Activated T-cell treated with anti-CD3 and anti-CD28 coated beads, Interleukin-2, amount 50 U/mL, for 72 hours (primary cell): ENCODE results near the gene OVCH1. TPM values are rescaled to one million over a fixed set of nuclear protein-coding genes. Genes with fewer than 3 reads are reported as not detected.
"Not testable (repeated sequence)": the region's sequence is repeated elsewhere in the genome, so short reads cannot be mapped to it uniquely, and the experiment has no call there.

Experiments
- ATAC-seq, 2 donors: fragments of 150-1000 bp; cut with Tn5 transposase; replicated peaks in 1 of 2; 2 replicates each; pipeline ENCODE4 v1.10.0; 2021; ENCODE audit warnings: moderate library complexity in 2 of 2, mild to moderate bottlenecking in 1 of 2
- DNase-seq, 2 donors: peaks; one replicate each; pipeline ENCODE4 v3.0.0; 2021 to 2022; ENCODE audit warnings: mixed read lengths in 1 of 2
- H3K27ac Mint-ChIP-seq: one replicate; pipeline ENCODE4 v1.8.0; 2022; ENCODE audit warnings: mild to moderate bottlenecking, moderate library complexity, mixed read lengths
- H3K27me3 Mint-ChIP-seq: one replicate; pipeline ENCODE4 v1.8.0; 2022; ENCODE audit warnings: low read depth, mixed read lengths
- H3K36me3 Mint-ChIP-seq, 2 donors: one replicate each; pipeline ENCODE4 v1.8.0; 2022; ENCODE audit warnings: mixed read lengths in 2 of 2, mild to moderate bottlenecking in 1 of 2; ENCODE audit not compliant: insufficient read depth in 2 of 2
- H3K4me1 Mint-ChIP-seq: one replicate; pipeline ENCODE4 v1.8.0; 2022; ENCODE audit warnings: low read depth, mixed read lengths
- H3K4me3 Mint-ChIP-seq, 2 donors: one replicate each; pipeline ENCODE4 v1.8.0; 2022; ENCODE audit warnings: mild to moderate bottlenecking in 2 of 2, mixed read lengths in 2 of 2, moderate library complexity in 2 of 2
- H3K9me3 Mint-ChIP-seq, 2 donors: one replicate each; pipeline ENCODE4 v1.8.0; 2022; ENCODE audit warnings: mixed read lengths in 2 of 2
- total RNA-seq, 2 donors: library from RNA; stranded (reverse); gene quantifications; one replicate each; pipeline ENCODE4 v1.2.3, GENCODE V29; 2022

OVCH1 gene
- total RNA-seq, 2 donors from 2014 or later, result not detected

DNA sequence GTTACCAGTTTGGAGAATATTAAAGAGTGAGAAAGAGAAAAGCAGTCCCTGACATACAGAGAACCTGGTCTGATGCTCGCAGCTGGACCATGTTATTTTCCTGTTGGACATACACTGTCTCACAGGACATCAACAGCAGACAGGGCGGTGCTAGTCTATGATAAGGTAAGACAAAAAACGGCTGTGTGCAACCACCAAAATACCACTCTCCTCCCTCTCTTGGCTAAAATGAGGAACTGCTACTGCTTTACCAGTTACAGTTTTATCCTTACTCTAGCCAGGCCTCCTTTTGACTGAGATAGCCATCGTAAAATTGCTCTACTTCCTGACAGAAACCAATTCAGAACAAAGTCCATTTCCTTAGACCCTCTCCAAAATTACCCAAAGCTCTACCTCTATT lies 69.5 kb downstream of the OVCH1 start:
- peak; percentile 65 for ATAC-seq
- H3K4me1 Mint-ChIP-seq, result peaks cover 16% of the 10 kb centered on the region
- H3K27ac Mint-ChIP-seq, result peak overlapping the region; percentile 61
- H3K27me3 Mint-ChIP-seq, result peaks cover 21% of the 10 kb centered on the region
- DNase-seq, result peak in 1 of 2 donors; percentile 5
- H3K36me3 Mint-ChIP-seq, result no peaks in the 10 kb centered on the region
- H3K9me3 Mint-ChIP-seq, result peaks cover 0 to 3% of the 10 kb centered on the region in 2 donors
- peak overlapping the region; percentile 28 to 61 for H3K4me3 Mint-ChIP-seq

DNA sequence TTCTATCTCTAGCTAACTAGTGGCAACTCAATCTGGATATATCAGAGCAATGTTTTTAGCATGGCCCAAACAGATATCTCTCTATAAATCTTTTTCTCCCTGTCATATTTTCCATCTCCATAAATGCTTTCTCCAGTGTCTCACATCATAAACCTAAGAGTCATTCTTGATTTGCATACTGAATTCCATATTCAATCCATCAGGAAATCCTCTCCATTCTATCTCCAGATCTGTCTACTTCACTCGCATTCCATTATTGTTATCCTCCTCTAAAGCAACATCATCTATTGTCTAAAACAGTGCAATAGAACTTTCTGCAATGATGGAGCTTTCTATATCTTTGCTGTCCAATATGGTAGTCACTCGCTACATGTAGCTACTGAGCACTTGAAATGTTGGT lies 71.0 kb downstream of the OVCH1 start:
- Mint-ChIP-seq H3K4me1 (peaks cover 16% of the 10 kb centered on the region), H3K9me3 (peaks cover 0 to 3% of the 10 kb centered on the region in 2 donors), H3K36me3 (no peaks in the 10 kb centered on the region), H3K4me3 (no peak overlapping the region), H3K27me3 (peaks cover 11% of the 10 kb centered on the region), H3K27ac (no peak overlapping the region)
- ATAC-seq, result no peak
- DNase-seq, result no peak

DNA sequence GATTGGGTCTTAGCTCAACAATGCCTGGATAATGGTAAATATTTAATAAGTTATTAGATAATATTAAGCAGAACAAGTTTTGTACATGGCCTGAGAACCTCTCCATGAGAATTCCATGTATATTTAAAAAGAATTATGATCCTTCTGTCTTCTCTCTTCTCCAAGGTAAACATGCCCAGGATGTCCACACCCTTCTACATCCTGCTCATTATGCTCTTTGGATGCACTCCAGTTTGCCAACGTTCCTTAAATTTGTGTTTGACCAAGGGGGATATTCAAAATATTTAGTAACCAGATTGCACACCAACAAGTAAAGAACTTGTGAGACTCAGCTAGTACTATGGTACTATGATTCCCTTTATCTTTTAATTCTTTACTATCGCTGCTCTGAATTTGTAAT lies 71.8 kb downstream of the OVCH1 start:
- no peaks in the 10 kb centered on the region for H3K36me3 Mint-ChIP-seq
- H3K4me1 Mint-ChIP-seq, result peaks cover 16% of the 10 kb centered on the region
- no peak for DNase-seq
- no peak for ATAC-seq
- H3K9me3 Mint-ChIP-seq, result peaks cover 0 to 3% of the 10 kb centered on the region in 2 donors
- H3K27ac Mint-ChIP-seq, result no peak overlapping the region
- H3K4me3 Mint-ChIP-seq, result no peak overlapping the region
- H3K27me3 Mint-ChIP-seq, result peaks cover 11% of the 10 kb centered on the region

DNA sequence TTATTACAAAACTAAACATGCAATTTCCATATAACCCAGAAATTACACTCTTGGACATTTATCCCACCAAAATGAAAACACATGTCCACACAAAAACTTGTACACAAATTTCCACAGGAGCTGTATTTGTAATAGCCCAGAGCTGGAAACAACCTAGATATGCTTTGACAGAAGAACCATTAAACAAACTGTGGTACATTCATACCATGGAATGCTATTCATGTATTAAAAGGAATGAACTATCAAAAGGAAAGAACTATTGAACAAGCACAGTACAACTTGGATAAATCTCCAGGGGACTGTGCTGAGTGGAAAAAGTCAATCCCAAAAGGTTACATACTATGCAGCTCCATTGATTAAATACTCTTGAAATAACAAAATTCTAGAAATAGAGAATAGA lies 80.7 kb downstream of the OVCH1 start:
- Mint-ChIP-seq H3K27me3 (peaks cover 25% of the 10 kb centered on the region), H3K36me3 (peaks cover 0 to 4% of the 10 kb centered on the region in 2 donors), H3K9me3 (no peaks in the 10 kb centered on the region), H3K4me3 (no peak overlapping the region), H3K4me1 (no peaks in the 10 kb centered on the region), H3K27ac (no peak overlapping the region)
- DNase-seq (no peak), ATAC-seq (no peak)

DNA sequence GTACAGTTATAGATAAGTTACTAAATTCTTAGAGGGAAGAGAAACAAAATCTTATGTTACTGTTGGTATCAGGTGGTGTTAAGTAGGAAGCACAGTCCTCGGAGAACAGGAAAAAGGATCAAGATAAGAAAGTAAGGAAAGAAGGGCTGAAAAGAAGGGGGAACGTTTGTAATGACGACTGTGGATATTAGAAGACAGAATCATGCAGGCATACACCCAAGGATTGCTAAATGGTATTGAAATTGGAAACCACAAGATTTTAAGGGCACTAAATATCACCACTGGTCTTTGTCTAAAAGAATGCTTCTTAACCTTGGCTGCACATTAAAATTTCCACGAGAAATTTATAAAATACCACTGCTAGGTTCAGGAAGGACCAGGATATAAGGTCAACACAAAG lies 82.4 kb downstream of the OVCH1 start:
- H3K27ac Mint-ChIP-seq, result no peak overlapping the region
- DNase-seq (no peak), ATAC-seq (no peak)
- peaks cover 0 to 4% of the 10 kb centered on the region in 2 donors for H3K36me3 Mint-ChIP-seq
- H3K4me1 Mint-ChIP-seq, result no peaks in the 10 kb centered on the region
- no peaks in the 10 kb centered on the region for H3K9me3 Mint-ChIP-seq
- H3K4me3 Mint-ChIP-seq, result no peak overlapping the region
- peaks cover 24% of the 10 kb centered on the region for H3K27me3 Mint-ChIP-seq

DNA sequence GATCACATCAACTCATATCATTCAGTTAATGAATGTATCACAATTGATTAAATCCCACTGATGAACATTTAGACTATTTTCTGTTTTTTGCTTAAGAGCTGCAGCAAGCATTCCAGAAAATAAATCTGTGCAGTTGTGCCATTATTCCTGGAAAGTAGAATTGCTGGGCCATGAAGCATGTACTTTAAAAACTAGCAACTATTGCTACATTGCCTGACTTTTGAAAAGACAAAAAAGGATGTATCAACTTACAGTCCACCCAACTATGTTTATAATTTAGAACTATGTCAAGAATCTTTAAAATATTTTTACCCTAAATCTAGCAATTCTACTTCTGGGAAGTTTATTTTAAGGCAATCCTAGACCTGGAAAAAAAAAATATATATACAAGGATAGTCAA lies 83.1 kb downstream of the OVCH1 start:
- Mint-ChIP-seq H3K4me1 (no peaks in the 10 kb centered on the region), H3K27me3 (peaks cover 18% of the 10 kb centered on the region), H3K9me3 (no peaks in the 10 kb centered on the region), H3K4me3 (no peak overlapping the region), H3K27ac (no peak overlapping the region), H3K36me3 (peaks cover 0 to 4% of the 10 kb centered on the region in 2 donors)
- ATAC-seq, result no peak
- DNase-seq, result no peak

DNA sequence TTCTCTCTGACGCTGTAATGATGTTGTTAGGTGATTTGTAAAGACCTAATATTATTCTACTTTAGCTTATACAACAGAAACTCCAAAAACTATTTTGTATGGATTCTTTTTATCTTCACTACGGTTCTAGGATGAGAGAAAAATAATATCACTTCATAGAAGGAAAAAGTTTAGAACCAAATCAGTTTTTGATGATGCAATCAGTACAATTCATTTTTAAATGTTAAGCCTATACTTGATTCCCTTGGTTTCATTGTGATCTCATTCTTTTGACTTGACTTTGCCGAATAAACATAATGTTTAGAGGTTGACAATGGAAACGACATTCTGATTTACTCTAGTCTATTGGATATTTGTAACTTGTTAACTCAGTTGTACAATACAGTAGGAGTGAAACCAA lies 91.9 kb downstream of the OVCH1 start:
- H3K4me1 Mint-ChIP-seq, result no peaks in the 10 kb centered on the region
- DNase-seq (no peak), ATAC-seq (no peak)
- peaks cover 0 to 2% of the 10 kb centered on the region in 2 donors for H3K9me3 Mint-ChIP-seq
- no peaks in the 10 kb centered on the region for H3K36me3 Mint-ChIP-seq
- no peak overlapping the region for H3K27ac Mint-ChIP-seq
- H3K4me3 Mint-ChIP-seq, result no peak overlapping the region
- H3K27me3 Mint-ChIP-seq, result peaks cover 25% of the 10 kb centered on the region

DNA sequence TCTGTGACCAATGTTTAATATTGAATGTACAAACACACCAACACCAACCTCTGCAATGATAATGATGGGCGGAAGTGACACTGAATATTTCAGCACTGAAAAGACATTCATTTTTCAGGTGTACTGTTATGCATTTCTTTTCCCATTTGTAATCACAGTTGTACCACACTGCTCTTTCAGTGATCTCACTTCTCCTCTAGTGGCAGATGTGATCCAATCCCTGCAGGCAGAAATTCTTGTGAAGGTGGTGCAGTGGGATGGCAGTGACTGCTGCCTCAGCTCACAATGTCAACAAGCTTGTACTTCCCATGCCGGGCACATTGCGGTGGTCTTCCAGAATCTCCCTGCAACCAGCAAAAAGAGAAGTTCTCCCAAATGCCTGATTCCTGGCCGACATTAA lies 93.5 kb downstream of the OVCH1 start:
- Mint-ChIP-seq H3K27me3 (peaks cover 25% of the 10 kb centered on the region), H3K4me1 (no peaks in the 10 kb centered on the region), H3K36me3 (no peaks in the 10 kb centered on the region)

DNA sequence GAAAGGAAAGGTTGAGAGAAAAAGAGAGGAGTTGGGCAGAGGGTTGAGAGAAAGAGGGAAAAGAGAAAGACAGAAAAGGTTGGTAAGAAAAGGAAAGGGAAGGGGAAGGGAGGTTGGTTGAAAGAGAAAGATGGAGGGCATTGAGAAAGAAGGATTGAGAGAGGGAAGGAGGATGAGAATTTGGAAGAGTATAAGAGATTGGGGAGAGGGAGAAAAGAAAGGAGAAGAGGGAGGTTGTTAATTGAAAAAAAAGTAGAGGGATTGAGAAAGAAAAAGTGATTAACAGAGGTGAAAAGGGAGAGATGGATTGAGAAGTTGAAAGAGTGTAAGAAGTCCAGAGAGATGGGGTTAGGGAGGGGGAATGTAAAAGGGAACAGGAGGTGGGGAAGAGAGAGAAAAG lies 95.0 kb downstream of the OVCH1 start:
- H3K27me3 Mint-ChIP-seq, result peaks cover 25% of the 10 kb centered on the region
- ATAC-seq, result no peak
- no peaks in the 10 kb centered on the region for H3K4me1 Mint-ChIP-seq
- H3K9me3 Mint-ChIP-seq, result no peaks in the 10 kb centered on the region
- no peaks in the 10 kb centered on the region for H3K36me3 Mint-ChIP-seq
- no peak overlapping the region for H3K4me3 Mint-ChIP-seq
- DNase-seq, result no peak
- H3K27ac Mint-ChIP-seq, result no peak overlapping the region

More for the DNA sequence above, 93.5 kb downstream of the OVCH1 start:
- no peak overlapping the region for H3K27ac Mint-ChIP-seq
- H3K9me3 Mint-ChIP-seq, result no peaks in the 10 kb centered on the region
- ATAC-seq, result no peak
- H3K4me3 Mint-ChIP-seq, result no peak overlapping the region
- DNase-seq, result no peak

DNA sequence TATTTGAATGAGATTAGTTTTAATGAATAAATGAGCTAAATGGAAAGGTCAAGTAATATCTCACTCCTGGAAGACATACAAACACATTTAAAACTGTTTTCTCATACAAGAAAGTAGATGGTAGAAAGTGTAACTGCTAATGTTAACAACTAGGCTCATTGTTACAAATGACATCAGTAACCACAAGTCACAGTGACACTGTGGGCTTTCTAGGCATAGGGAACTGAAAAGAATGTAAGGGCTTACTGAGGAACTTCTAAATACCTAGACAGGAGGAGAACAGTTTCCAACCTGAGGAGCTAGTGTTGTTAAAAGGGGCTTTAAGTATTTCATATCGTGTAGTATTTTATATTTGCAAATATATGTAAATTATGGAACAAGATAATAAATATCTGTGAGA lies 99.0 kb downstream of the OVCH1 start:
- Mint-ChIP-seq H3K4me1 (no peaks in the 10 kb centered on the region), H3K9me3 (no peaks in the 10 kb centered on the region), H3K36me3 (no peaks in the 10 kb centered on the region), H3K4me3 (no peak overlapping the region), H3K27ac (no peak overlapping the region), H3K27me3 (peaks cover 16% of the 10 kb centered on the region)
- DNase-seq (no peak), ATAC-seq (no peak)

DNA sequence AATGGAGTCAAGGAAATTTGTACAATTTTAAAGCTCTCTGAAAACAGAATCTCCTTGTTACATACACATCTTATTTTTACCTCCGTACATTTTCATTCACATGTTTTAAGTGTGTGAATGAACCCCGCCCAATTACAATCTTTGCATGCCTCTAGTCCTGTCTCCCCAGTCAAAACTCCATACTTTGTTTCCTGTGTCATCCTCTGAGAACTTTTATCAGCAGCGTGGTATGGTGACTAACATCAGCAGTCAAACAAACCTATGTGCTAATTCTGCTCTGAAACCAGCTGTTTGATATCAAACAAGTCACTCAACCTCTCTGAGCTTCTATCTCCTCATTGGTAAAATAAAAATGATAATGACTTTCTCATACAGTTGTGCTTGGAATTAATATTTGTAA lies 100.7 kb downstream of the OVCH1 start:
- DNase-seq (no peak), ATAC-seq (no peak)
- Mint-ChIP-seq H3K9me3 (no peaks in the 10 kb centered on the region), H3K4me1 (no peaks in the 10 kb centered on the region), H3K36me3 (no peaks in the 10 kb centered on the region), H3K27ac (no peak overlapping the region), H3K4me3 (no peak overlapping the region), H3K27me3 (peaks cover 4% of the 10 kb centered on the region)

DNA sequence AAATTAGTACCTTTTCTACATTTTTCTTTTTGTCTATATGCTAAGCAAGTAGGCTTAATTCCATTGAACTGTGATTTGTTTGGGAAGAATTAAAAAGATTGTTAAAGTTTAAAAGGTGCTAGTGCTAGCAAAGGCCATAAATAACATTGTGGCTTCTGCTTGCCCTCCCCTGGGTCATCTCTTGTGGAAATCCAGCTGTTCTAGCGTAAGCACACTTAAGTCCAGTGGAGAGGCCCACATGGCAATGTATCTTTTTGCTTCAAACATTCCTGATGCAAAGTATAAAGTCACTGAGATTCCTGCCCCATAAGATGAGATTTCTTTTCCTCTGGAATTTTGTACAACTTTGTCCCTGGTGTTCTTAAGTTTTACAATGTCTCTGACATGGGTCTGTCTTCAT lies 102.1 kb downstream of the OVCH1 start:
- ATAC-seq (no peak), DNase-seq (no peak)
- H3K9me3 Mint-ChIP-seq, result no peaks in the 10 kb centered on the region
- H3K4me3 Mint-ChIP-seq, result no peak overlapping the region
- no peaks in the 10 kb centered on the region for H3K36me3 Mint-ChIP-seq
- no peak overlapping the region for H3K27ac Mint-ChIP-seq
- peaks cover 10% of the 10 kb centered on the region for H3K4me1 Mint-ChIP-seq
- H3K27me3 Mint-ChIP-seq, result no peaks in the 10 kb centered on the region

DNA sequence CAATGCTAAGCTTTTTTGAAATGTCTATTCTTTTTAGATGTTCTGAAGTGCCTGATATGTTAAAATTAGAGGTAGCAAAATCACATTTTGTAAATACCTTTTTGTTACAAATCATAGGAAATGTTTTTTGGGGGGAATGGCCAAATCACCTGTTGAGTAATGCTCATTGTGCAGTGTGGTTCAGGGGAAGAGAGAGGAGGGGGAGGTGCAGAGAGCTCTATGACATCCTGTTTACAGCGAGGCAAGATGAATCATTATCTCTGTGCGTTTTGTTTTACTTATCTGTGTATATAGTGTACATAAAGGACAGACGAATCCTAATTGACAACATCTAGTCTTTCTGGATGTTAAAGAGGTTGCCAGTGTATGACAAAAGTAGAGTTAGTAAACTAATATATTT lies 107.1 kb downstream of the OVCH1 start:
- Mint-ChIP-seq H3K27ac (peak overlapping the region; percentile 99), H3K4me1 (peaks cover 17% of the 10 kb centered on the region), H3K4me3 (peak overlapping the region; percentile 52 to 89)
- DNase-seq (peak; percentile 54 to 55), ATAC-seq (peak; percentile 98 to 100)
- H3K36me3 Mint-ChIP-seq, H3K9me3 Mint-ChIP-seq, H3K27me3 Mint-ChIP-seq: not testable (repeated sequence)

DNA sequence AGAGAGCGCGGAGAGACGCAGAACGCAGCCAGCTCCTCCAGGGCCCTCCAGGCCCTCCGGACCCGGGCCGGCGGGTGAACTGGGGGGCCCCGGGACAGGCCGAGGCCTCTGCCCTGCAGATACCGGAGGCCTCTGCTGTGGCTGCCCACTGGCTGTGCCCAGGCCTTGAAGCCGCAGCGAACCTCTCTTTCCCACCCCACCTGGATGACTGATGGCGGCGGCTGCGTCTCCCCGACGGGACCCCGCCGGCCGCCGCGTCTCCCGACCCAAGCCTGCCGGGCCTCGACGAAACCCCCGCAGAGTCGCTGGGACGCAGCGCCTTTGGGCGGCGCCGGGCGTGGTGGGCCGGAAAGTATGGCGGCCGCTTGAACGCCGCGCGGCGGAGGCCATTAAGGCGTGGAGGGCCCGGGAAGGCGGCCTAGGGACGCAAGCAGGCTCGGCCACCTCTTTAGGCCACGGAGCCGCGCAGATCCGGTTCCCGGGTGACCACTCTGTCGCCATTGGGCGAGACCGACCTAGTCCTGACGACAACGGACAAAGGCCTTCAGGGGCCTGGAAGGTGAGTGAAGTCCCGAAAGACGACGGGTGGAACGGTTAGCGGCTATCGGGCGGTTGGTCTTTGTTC lies 108.1 kb downstream of the OVCH1 start:
- Mint-ChIP-seq H3K36me3 (no peaks in the 10 kb centered on the region), H3K4me3 (peak overlapping the region in 1 of 2 donors; percentile 60), H3K4me1 (peaks cover 17% of the 10 kb centered on the region), H3K27me3 (no peaks in the 10 kb centered on the region), H3K27ac (peak overlapping the region; percentile 99), H3K9me3 (peaks cover 0 to 1% of the 10 kb centered on the region in 2 donors)
- peak in 1 of 2 donors; percentile 4 for DNase-seq
- no peak for ATAC-seq
